Esophagus squamous epithelium (tissue), 4 donors: ENCODE measurements around the gene KCTD17.

Experiments
- POLR2A ChIP-seq, 4 donors: fragments of 450-650 bp; IDR thresholded peaks; one replicate each; pipeline ENCODE4 v1.6.1; 2017; ENCODE audit warnings: antibody characterized with exemption in 4 of 4, mild to moderate bottlenecking in 4 of 4, moderate library complexity in 3 of 4
- TF ChIP-seq, protein P1 (sequence below), 6 experiments: fragments of 450-650 bp in 4 of 6; fragments of 200-600 bp in 2 of 6; sonication (generic) in 2 of 6; IDR thresholded peaks; one replicate each; pipeline ENCODE4 v1.5.1; 2016 to 2019; ENCODE audit warnings: antibody characterized with exemption in 6 of 6, mild to moderate bottlenecking in 4 of 6, moderate library complexity in 4 of 6

DNA sequence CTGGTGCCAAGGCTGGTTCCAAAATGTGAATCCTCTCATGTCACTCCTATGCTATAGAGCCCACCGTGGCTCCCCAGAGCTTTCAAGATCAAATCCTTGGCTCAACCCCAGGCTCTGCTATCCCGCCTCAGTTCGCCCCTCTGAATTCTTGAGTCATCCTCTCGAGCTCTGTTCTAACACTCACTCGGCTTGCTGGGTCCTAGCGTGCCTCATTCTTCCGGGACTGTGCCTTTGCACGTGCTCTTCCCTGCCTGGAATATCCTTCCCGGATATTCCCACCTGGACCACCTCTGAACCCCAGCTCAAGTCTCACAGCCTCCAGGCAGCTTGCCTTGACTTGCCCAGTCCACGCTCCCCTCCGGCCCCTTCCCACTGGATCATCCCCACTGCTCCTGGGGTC, 13.0 kb downstream of the KCTD17 start:
- TF ChIP-seq, protein P1, sequence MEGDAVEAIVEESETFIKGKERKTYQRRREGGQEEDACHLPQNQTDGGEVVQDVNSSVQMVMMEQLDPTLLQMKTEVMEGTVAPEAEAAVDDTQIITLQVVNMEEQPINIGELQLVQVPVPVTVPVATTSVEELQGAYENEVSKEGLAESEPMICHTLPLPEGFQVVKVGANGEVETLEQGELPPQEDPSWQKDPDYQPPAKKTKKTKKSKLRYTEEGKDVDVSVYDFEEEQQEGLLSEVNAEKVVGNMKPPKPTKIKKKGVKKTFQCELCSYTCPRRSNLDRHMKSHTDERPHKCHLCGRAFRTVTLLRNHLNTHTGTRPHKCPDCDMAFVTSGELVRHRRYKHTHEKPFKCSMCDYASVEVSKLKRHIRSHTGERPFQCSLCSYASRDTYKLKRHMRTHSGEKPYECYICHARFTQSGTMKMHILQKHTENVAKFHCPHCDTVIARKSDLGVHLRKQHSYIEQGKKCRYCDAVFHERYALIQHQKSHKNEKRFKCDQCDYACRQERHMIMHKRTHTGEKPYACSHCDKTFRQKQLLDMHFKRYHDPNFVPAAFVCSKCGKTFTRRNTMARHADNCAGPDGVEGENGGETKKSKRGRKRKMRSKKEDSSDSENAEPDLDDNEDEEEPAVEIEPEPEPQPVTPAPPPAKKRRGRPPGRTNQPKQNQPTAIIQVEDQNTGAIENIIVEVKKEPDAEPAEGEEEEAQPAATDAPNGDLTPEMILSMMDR (IDR thresholded peaks at IDR 0.05): no peak
- no peak for TF ChIP-seq POLR2A (IDR thresholded peaks at IDR 0.05)
